HL-60 (cell line): Measurements from ENCODE around the gene FOLR2.

ENCODE experiments used
- DNase-seq, 2 experiments: peaks; one replicate each; pipeline ENCODE4 v3.0.0-alpha.2; 2010 to 2020; ENCODE audit warnings: low read depth in 1 of 2, low spot score in 1 of 2
- H3K27ac ChIP-seq: fragments of 250-450 bp; sonication (Bioruptor Pico); replicated peaks from 2 replicates; pipeline ENCODE4 v1.5.1; 2020; ENCODE audit warnings: mild to moderate bottlenecking, moderate library complexity
- H3K27me3 ChIP-seq: fragments of 250-450 bp; sonication (Bioruptor Pico); 2 replicates; pipeline ENCODE4 v1.5.1; 2021; ENCODE audit warnings: mild to moderate bottlenecking, moderate library complexity; ENCODE audit not compliant: insufficient read depth, poor library complexity, severe bottlenecking
- H3K4me3 ChIP-seq: replicated peaks from 2 replicates; pipeline ENCODE4 v1.5.1; 2011; ENCODE audit warnings: mild to moderate bottlenecking, control low read depth, low read length; ENCODE audit not compliant: insufficient read depth
- CTCF ChIP-seq: IDR thresholded peaks from one replicate; pipeline ENCODE4 v1.5.1; 2011; ENCODE audit warnings: low read length, control low read depth, inconsistent platforms; ENCODE audit not compliant: insufficient read depth
- GABPA ChIP-seq: IDR thresholded peaks from 2 replicates; pipeline ENCODE4 v1.6.1; 2012; ENCODE audit warnings: low read depth
- POLR2AphosphoS5 ChIP-seq: IDR thresholded peaks from 2 replicates; pipeline ENCODE4 v1.6.1; 2012; ENCODE audit warnings: low read depth
- REST ChIP-seq: IDR thresholded peaks from 2 replicates; pipeline ENCODE4 v1.6.1; 2012; ENCODE audit warnings: low read depth; ENCODE audit not compliant: insufficient replicate concordance
- SPI1 ChIP-seq: IDR thresholded peaks from 2 replicates; pipeline ENCODE4 v1.6.1; 2012; ENCODE audit warnings: low read depth, mild to moderate bottlenecking, borderline replicate concordance

The FOLR2 gene

GRCh38 chr11:72231396-72232259 lies 15.0 kb downstream of the FOLR2 start:
- Histone ChIP-seq H3K27me3 (no peaks in the 10 kb centered on the region), H3K4me3 (no peak overlapping the region), H3K27ac (no peak overlapping the region)
- no peak for DNase-seq
- TF ChIP-seq GABPA, result no peak
- TF ChIP-seq POLR2AphosphoS5, result no peak
- no peak for TF ChIP-seq SPI1
- TF ChIP-seq CTCF, result no peak
- no peak for TF ChIP-seq REST

GRCh38 chr11:72232260-72233055 lies 15.9 kb downstream of the FOLR2 start:
- no peak for DNase-seq
- TF ChIP-seq GABPA, result no peak
- no peak for TF ChIP-seq REST
- no peak for TF ChIP-seq SPI1
- no peak for TF ChIP-seq POLR2AphosphoS5
- TF ChIP-seq CTCF, result no peak

GRCh38 chr11:72233056-72233772 lies 16.6 kb downstream of the FOLR2 start:
- Histone ChIP-seq H3K27me3 (no peaks in the 10 kb centered on the region), H3K4me3 (no peak overlapping the region), H3K27ac (no peak overlapping the region)
- TF ChIP-seq GABPA (no peak), REST (no peak)
- no peak for DNase-seq

More at GRCh38 chr11:72232260-72233055, 15.9 kb downstream of the FOLR2 start:
- no peak overlapping the region for H3K27ac ChIP-seq
- no peak overlapping the region for H3K4me3 ChIP-seq
- no peaks in the 10 kb centered on the region for H3K27me3 ChIP-seq
